ENCODE measurements around the gene GPR68.

Gene GPR68

GRCh38 chr14:91274796-91275195, 30.3 kb upstream of the GPR68 start:
- no peak for TF ChIP-seq TAF1 (IDR thresholded peaks at IDR 0.05; ENCODE audit: borderline replicate concordance, insufficient read depth, low read length)
- TF ChIP-seq REST (IDR thresholded peaks at IDR 0.05; ENCODE audit: insufficient read depth in 1 of 2, low read depth in 2 of 2, low read length in 2 of 2), result no peak
- no peak for TF ChIP-seq POLR2AphosphoS5 (IDR thresholded peaks at IDR 0.05; ENCODE audit: low read depth, low read length)
- no peak for TF ChIP-seq SIN3A (IDR thresholded peaks at IDR 0.05; ENCODE audit: borderline replicate concordance, insufficient read depth, low read length)
- TF ChIP-seq FOXP2 (optimal IDR thresholded peaks at IDR 0.05; ENCODE audit: borderline replicate concordance, extremely low read depth, extremely low read length, insufficient read depth), result no peak

GRCh38 chr14:91273885-91274273, 29.4 kb upstream of the GPR68 start:
- TF ChIP-seq REST (IDR thresholded peaks at IDR 0.05; ENCODE audit: insufficient read depth in 1 of 2, low read depth in 2 of 2, low read length in 2 of 2) (no peak), FOXP2 (optimal IDR thresholded peaks at IDR 0.05; ENCODE audit: borderline replicate concordance, extremely low read depth, extremely low read length, insufficient read depth) (no peak), POLR2AphosphoS5 (IDR thresholded peaks at IDR 0.05; ENCODE audit: low read depth, low read length) (no peak), SIN3A (IDR thresholded peaks at IDR 0.05; ENCODE audit: borderline replicate concordance, insufficient read depth, low read length) (no peak), TAF1 (IDR thresholded peaks at IDR 0.05; ENCODE audit: borderline replicate concordance, insufficient read depth, low read length) (no peak)

GRCh38 chr14:91273273-91273884, 28.9 kb upstream of the GPR68 start:
- no peak for TF ChIP-seq TAF1 (IDR thresholded peaks at IDR 0.05; ENCODE audit: borderline replicate concordance, insufficient read depth, low read length)
- TF ChIP-seq POLR2AphosphoS5 (IDR thresholded peaks at IDR 0.05; ENCODE audit: low read depth, low read length), result no peak
- no peak for TF ChIP-seq FOXP2 (optimal IDR thresholded peaks at IDR 0.05; ENCODE audit: borderline replicate concordance, extremely low read depth, extremely low read length, insufficient read depth)

- TF ChIP-seq FOXP2 (optimal IDR thresholded peaks at IDR 0.05; ENCODE audit: borderline replicate concordance, extremely low read depth, extremely low read length, insufficient read depth) (no peak), REST (IDR thresholded peaks at IDR 0.05; ENCODE audit: insufficient read depth in 1 of 2, low read depth in 2 of 2, low read length in 2 of 2) (no peak), POLR2AphosphoS5 (IDR thresholded peaks at IDR 0.05; ENCODE audit: low read depth, low read length) (no peak), TAF1 (IDR thresholded peaks at IDR 0.05; ENCODE audit: borderline replicate concordance, insufficient read depth, low read length) (no peak), SIN3A (IDR thresholded peaks at IDR 0.05; ENCODE audit: borderline replicate concordance, insufficient read depth, low read length) (no peak)
Measured at GRCh38 chr14:91272341-91273272, 28.1 kb upstream of the GPR68 start.

GRCh38 chr14:91271639-91272038, 27.1 kb upstream of the GPR68 start:
- no peak for TF ChIP-seq TAF1 (IDR thresholded peaks at IDR 0.05; ENCODE audit: borderline replicate concordance, insufficient read depth, low read length)
- no peak for TF ChIP-seq FOXP2 (optimal IDR thresholded peaks at IDR 0.05; ENCODE audit: borderline replicate concordance, extremely low read depth, extremely low read length, insufficient read depth)
- TF ChIP-seq POLR2AphosphoS5 (IDR thresholded peaks at IDR 0.05; ENCODE audit: low read depth, low read length), result no peak
- no peak for TF ChIP-seq SIN3A (IDR thresholded peaks at IDR 0.05; ENCODE audit: borderline replicate concordance, insufficient read depth, low read length)
- TF ChIP-seq REST (IDR thresholded peaks at IDR 0.05; ENCODE audit: insufficient read depth in 1 of 2, low read depth in 2 of 2, low read length in 2 of 2), result no peak

Data from PFSK-1 (cell line).